PC-3 (cell line): ENCODE measurements around the gene TAS2R38. TPM values are rescaled to one million over a fixed set of nuclear protein-coding genes. Genes with fewer than 3 reads are reported as not detected.

Experiments
- ATAC-seq: fragments of 200-7000 bp; cut with Tn5 transposase; 2 replicates; pipeline ENCODE4 v1.9.1; 2020; ENCODE audit warnings: mild to moderate bottlenecking, moderate library complexity
- Bru-seq: library from RNA; stranded (reverse); fragments of 400-500 nt; gene quantifications from one replicate; lab custom pipeline; 2021; lab: Mats Ljungman, UMichigan
- BruChase-seq, 2 experiments: library from RNA; stranded (reverse); fragments of 400-500 nt; gene quantifications; one replicate each; lab custom pipeline; 2021; lab: Mats Ljungman, UMichigan
- BruUV-seq: library from RNA; stranded (reverse); fragments of 400-500 nt; replicated peaks from 2 replicates; lab custom pipeline; 2021; lab: Mats Ljungman, UMichigan
- CTCF ChIA-PET: fragments of 300-600 bp; sonication (Branson Sonifier 250); formaldehyde crosslinking; loops from one replicate; lab custom pipeline; 2022; ENCODE audit warnings: antibody characterized with exemption; lab: Charles Lee
- POLR2A ChIA-PET: fragments of 300-600 bp; sonication (Branson Sonifier 250); formaldehyde crosslinking; loops from one replicate; lab custom pipeline; 2022; ENCODE audit warnings: antibody characterized with exemption; ENCODE audit not compliant: unreplicated experiment; lab: Charles Lee
- DNase-seq: peaks from one replicate; pipeline ENCODE4 v3.0.0-alpha.2; 2015
- H2AFZ ChIP-seq: fragments of 300-600 bp; sonication (generic); 2 replicates; pipeline ENCODE4 v1.6.0; 2016; ENCODE audit warnings: antibody characterized with exemption, low read length
- H3F3A ChIP-seq: fragments of 300-600 bp; sonication (generic); one replicate; pipeline ENCODE4 v1.6.0; 2017; ENCODE audit warnings: antibody characterized with exemption, low read length, control low read depth, mild to moderate bottlenecking; ENCODE audit not compliant: unreplicated experiment
- H3K27ac ChIP-seq: fragments of 300-600 bp; sonication (generic); 2 replicates; pipeline ENCODE4 v1.5.1; 2016; ENCODE audit warnings: mild to moderate bottlenecking, low read length
- H3K27me3 ChIP-seq: fragments of 300-600 bp; sonication (generic); 2 replicates; pipeline ENCODE4 v1.6.1; 2016; ENCODE audit warnings: low read length, mixed read lengths
- H3K36me3 ChIP-seq: fragments of 300-600 bp; sonication (generic); 2 replicates; pipeline ENCODE4 v1.6.1; 2016; ENCODE audit warnings: low read depth, mixed run types, low read length, mixed read lengths
- H3K4me1 ChIP-seq: fragments of 300-600 bp; sonication (generic); 2 replicates; pipeline ENCODE4 v1.5.1; 2016; ENCODE audit warnings: low read length; ENCODE audit not compliant: insufficient read depth
- H3K4me2 ChIP-seq: fragments of 300-600 bp; sonication (generic); 2 replicates; pipeline ENCODE4 v1.6.0; 2016; ENCODE audit warnings: low read length
- H3K4me3 ChIP-seq: fragments of 300-600 bp; sonication (generic); 2 replicates; pipeline ENCODE4 v1.5.1; 2016; ENCODE audit warnings: mild to moderate bottlenecking, low read length, mixed read lengths
- H3K79me2 ChIP-seq: fragments of 300-600 bp; sonication (generic); 2 replicates; pipeline ENCODE4 v1.6.1; 2017; ENCODE audit warnings: low read length, mixed read lengths
- H3K9ac ChIP-seq: fragments of 300-600 bp; sonication (generic); 2 replicates; pipeline ENCODE4 v1.6.0; 2016; ENCODE audit warnings: mild to moderate bottlenecking, low read length
- H3K9me2 ChIP-seq: fragments of 300-600 bp; sonication (generic); replicated peaks from 2 replicates; pipeline ENCODE4 v1.6.1; 2016; ENCODE audit warnings: mixed run types, low read length, mixed read lengths
- H3K9me3 ChIP-seq: fragments of 300-600 bp; sonication (generic); 2 replicates; pipeline ENCODE4 v1.6.1; 2016; ENCODE audit warnings: low read length, mixed read lengths
- H4K20me1 ChIP-seq: fragments of 300-600 bp; sonication (generic); 2 replicates; pipeline ENCODE4 v1.6.1; 2016; ENCODE audit warnings: low read length, mixed read lengths
- EZH2 ChIP-seq: fragments of 300-600 bp; sonication (generic); IDR thresholded peaks from one replicate; pipeline ENCODE4 v1.6.1; 2017; ENCODE audit warnings: antibody characterized with exemption, mild to moderate bottlenecking, low read length; ENCODE audit not compliant: unreplicated experiment
- EZH2phosphoT487 ChIP-seq: fragments of 300-600 bp; sonication (generic); IDR thresholded peaks from 2 replicates; pipeline ENCODE4 v1.6.1; 2018; ENCODE audit warnings: mild to moderate bottlenecking, antibody characterized with exemption, low read length, borderline replicate concordance
- intact Hi-C: fragments of 100-400 bp; cut with micrococcal nuclease; formaldehyde crosslinking; loops from 2 replicates; pipeline ENCODE4 v1.9.0; 2023
- long read RNA-seq: library from polyadenylated mRNA; unstranded; transcript quantifications from one replicate; pipeline ENCODE4 v2.0.0, GENCODE V29; 2021; ENCODE audit not compliant: unreplicated experiment
- total RNA-seq: library from RNA; depleted of rRNA; stranded (reverse); fragments of >200 nt; gene quantifications from 2 replicates; pipeline ENCODE4 v1.2.3, GENCODE V29; 2014; rRNA removed
- TF ChIP-seq, protein P1 (sequence below): fragments of 300-600 bp; sonication (generic); conservative IDR thresholded peaks from 2 replicates; pipeline ENCODE4 v1.5.1; 2017; ENCODE audit warnings: antibody characterized with exemption, low read depth, mild to moderate bottlenecking, low read length

Gene TAS2R38
- total RNA-seq: not detected in 2 replicates
- Bru-seq, nascent RNA: not detected
- not detected for BruChase-seq, experiment 1, labeled RNA remaining after a 6-hour chase
- BruChase-seq, experiment 2, labeled RNA remaining after a 2-hour chase: not detected
- long read RNA-seq: 0 reads

DNA sequence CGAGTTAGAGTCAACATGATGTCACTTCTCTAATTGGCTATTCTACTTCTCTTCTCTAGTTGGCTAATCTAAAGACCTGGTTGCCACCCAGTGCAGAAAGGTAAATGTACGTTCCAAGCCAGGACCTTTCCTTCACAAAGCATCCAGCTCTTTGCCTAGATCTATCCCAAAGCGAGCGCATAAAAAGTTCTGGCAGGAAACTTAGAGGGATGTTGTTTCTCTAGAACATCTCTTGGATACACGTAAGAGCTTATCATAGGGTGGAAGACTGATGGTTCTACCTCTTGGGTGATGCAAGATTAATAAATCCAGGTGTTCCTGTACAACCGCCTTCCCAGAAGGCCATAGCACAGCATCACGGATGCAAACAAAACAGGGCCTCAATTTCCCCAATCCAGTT, at the start of gene TAS2R38:
Gene TAS2R38 (minus strand): TSS at position 101 of the 400 bp plus-strand sequence. CDS start 84 bp downstream, at position 17.
- ChIA-PET CTCF (no interaction called here), POLR2A (interaction anchor here (0.6 kb wide), 1 partner anchor 236 kb away, joined by 4 read pairs; no protein-coding TSS in a partner anchor)
- H3K27me3 ChIP-seq: peaks cover 11% of the 10 kb centered on the region; the same call in 1 of the 2 replicates
- TF ChIP-seq, protein P1, sequence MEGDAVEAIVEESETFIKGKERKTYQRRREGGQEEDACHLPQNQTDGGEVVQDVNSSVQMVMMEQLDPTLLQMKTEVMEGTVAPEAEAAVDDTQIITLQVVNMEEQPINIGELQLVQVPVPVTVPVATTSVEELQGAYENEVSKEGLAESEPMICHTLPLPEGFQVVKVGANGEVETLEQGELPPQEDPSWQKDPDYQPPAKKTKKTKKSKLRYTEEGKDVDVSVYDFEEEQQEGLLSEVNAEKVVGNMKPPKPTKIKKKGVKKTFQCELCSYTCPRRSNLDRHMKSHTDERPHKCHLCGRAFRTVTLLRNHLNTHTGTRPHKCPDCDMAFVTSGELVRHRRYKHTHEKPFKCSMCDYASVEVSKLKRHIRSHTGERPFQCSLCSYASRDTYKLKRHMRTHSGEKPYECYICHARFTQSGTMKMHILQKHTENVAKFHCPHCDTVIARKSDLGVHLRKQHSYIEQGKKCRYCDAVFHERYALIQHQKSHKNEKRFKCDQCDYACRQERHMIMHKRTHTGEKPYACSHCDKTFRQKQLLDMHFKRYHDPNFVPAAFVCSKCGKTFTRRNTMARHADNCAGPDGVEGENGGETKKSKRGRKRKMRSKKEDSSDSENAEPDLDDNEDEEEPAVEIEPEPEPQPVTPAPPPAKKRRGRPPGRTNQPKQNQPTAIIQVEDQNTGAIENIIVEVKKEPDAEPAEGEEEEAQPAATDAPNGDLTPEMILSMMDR: no peak
- TF ChIP-seq EZH2phosphoT487 (no peak), EZH2 (no peak)
- no peak for DNase-seq
- H3K9me3 ChIP-seq: no peaks in the 10 kb centered on the region
- no peak within 1 kb of the TSS for H3K4me2 ChIP-seq
- no peaks in the 10 kb centered on the region for H3K9me2 ChIP-seq
- H2AFZ ChIP-seq: no peak within 1 kb of the TSS
- 0 out of 2 replicates have a peak, but pooled peaks cover 4% of the 10 kb centered on the region for H3K4me1 ChIP-seq
- H3K4me3 ChIP-seq: no peak within 1 kb of the TSS
- H3F3A ChIP-seq: no peaks in the 10 kb centered on the region
- no peak for ATAC-seq
- no peak within 1 kb of the TSS for H3K27ac ChIP-seq
- intact Hi-C loops: no loop called here
- no peaks in the 10 kb centered on the region; the same call in 1 of the 2 replicates for H3K36me3 ChIP-seq
- no TSS peak for BruUV-seq
- H3K79me2 ChIP-seq: no peaks in the 10 kb centered on the region
- no peak within 1 kb of the TSS for H3K9ac ChIP-seq
- no peaks in the 10 kb centered on the region for H4K20me1 ChIP-seq

DNA sequence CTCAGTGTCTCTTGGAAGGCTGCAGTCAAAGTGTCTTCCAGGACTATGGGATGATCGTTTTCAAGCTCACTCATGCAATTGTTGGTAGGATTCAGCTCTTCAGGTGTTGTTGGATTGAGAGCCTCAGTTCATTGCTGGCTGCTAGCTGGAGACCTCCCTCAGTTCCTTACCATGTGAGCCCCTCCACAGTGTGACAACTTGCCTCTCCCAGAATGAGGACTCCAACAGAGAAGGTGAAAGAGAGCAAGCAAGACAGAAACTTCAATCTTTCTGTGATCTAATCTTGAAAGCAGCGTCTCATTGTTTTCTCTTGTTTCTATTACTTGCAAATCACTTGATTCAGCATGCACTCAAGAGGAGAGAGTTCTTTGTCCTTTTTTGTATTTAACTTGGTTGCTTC, 44.6 kb upstream of the TAS2R38 start:
- Histone ChIP-seq H3K4me3 (no peak overlapping the region), H3F3A (no peaks in the 10 kb centered on the region), H3K4me1 (no peaks in the 10 kb centered on the region), H3K27ac (no peak overlapping the region), H3K9ac (no peak overlapping the region), H3K79me2 (no peaks in the 10 kb centered on the region), H3K27me3 (peaks cover 5% of the 10 kb centered on the region; the same call in 1 of the 2 replicates), H2AFZ (no peak overlapping the region), H4K20me1 (no peaks in the 10 kb centered on the region), H3K9me2 (no peaks in the 10 kb centered on the region), H3K4me2 (no peak overlapping the region), H3K9me3 (no peaks in the 10 kb centered on the region), H3K36me3 (no peaks in the 10 kb centered on the region)
- CTCF ChIA-PET: no interaction called here
- intact Hi-C loops: no loop called here
- DNase-seq (no peak), ATAC-seq (no peak)
- POLR2A ChIA-PET: no interaction called here
- TF ChIP-seq EZH2 (no peak), EZH2phosphoT487 (no peak)
- TF ChIP-seq, protein P1: no peak
- no TSS peak for BruUV-seq

DNA sequence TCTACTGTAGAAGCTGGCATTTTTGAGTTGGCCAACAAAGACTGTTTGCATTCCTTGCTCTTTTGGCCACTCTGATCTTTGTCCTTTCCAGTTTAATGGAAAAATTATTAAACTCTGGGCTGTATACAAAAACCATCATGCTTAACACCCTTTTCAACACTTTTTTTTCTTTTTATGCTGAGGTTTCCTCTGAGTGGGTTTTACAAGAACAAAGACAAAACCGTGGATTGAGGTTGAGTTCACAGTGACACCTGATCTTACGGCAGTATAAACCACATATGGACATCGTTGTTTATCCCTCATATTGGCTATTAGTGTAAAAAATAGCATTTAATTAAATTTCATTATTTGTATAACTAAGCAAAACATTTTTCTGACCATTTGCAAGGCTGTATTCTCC, 43.9 kb upstream of the TAS2R38 start:
- peaks cover 5% of the 10 kb centered on the region; the same call in 1 of the 2 replicates for H3K27me3 ChIP-seq
- H3K9me2 ChIP-seq: no peaks in the 10 kb centered on the region
- no peaks in the 10 kb centered on the region for H4K20me1 ChIP-seq
- H3K79me2 ChIP-seq: no peaks in the 10 kb centered on the region
- no peaks in the 10 kb centered on the region for H3F3A ChIP-seq
- H3K9ac ChIP-seq: no peak overlapping the region
- ChIA-PET POLR2A (no interaction called here), CTCF (no interaction called here)
- no peak overlapping the region for H3K4me2 ChIP-seq
- DNase-seq (no peak), ATAC-seq (no peak)
- intact Hi-C loops: no loop called here
- no peaks in the 10 kb centered on the region for H3K36me3 ChIP-seq
- H3K4me3 ChIP-seq: no peak overlapping the region
- no peak overlapping the region for H2AFZ ChIP-seq
- no peaks in the 10 kb centered on the region for H3K4me1 ChIP-seq
- no peak overlapping the region for H3K27ac ChIP-seq
- TF ChIP-seq, protein P1: no peak
- TF ChIP-seq EZH2phosphoT487 (no peak), EZH2 (no peak)
- H3K9me3 ChIP-seq: no peaks in the 10 kb centered on the region
- BruUV-seq: no TSS peak
